GM12878 (cell line): ENCODE measurements around the gene RAB35. TPM values are rescaled to one million over a fixed set of nuclear protein-coding genes. Genes with fewer than 3 reads are reported as not detected.

Experiments
- ATAC-seq: fragments of 200-7000 bp; cut with Tn5 transposase; 3 replicates; pipeline ENCODE4 v1.9.1; 2020; ENCODE audit warnings: mild to moderate bottlenecking, moderate library complexity
- BruUV-seq: library from RNA; stranded (reverse); fragments of 400-500 nt; replicated peaks from 2 replicates; lab custom pipeline; 2021; lab: Mats Ljungman, UMichigan
- CTCF ChIA-PET: fragments of 300-600 bp; sonication (Branson Sonifier 250); formaldehyde crosslinking; extraction: SDS; loops from one replicate; lab custom pipeline; 2021; ENCODE audit warnings: inconsistent platforms; lab: Yijun Ruan, JAX
- POLR2A ChIA-PET: fragments of 350-600 bp; formaldehyde crosslinking; extraction: SDS; loops from one replicate; lab custom pipeline; 2021; ENCODE audit warnings: inconsistent platforms; lab: Charles Lee
- RAD21 ChIA-PET: fragments of 300-600 bp; sonication (Branson Sonifier 250); formaldehyde crosslinking; loops from one replicate; lab custom pipeline; 2023; ENCODE audit warnings: antibody characterized with exemption; ENCODE audit not compliant: unreplicated experiment; lab: Charles Lee
- SMC1A ChIA-PET: fragments of 300-600 bp; sonication (Branson Sonifier 250); formaldehyde crosslinking; loops from one replicate; lab custom pipeline; 2023; ENCODE audit not compliant: unreplicated experiment, uncharacterized antibody; lab: Charles Lee
- DNase-seq: peaks from one replicate; pipeline ENCODE4 v3.0.0-alpha.2; 2011; ENCODE audit warnings: low read depth, low spot score
- FAIRE-seq: peaks from 3 replicates; lab custom pipeline; 2011; peaks lifted over from hg19 to GRCh38; lab: Jason Lieb, UNC
- H2AFZ ChIP-seq: 2 replicates; pipeline ENCODE4 v1.6.0; 2011; ENCODE audit warnings: low read depth, low read length, control low read depth; ENCODE audit not compliant: control insufficient read depth
- H3K27ac ChIP-seq: 2 replicates; pipeline ENCODE4 v1.5.1; 2011; ENCODE audit warnings: control low read depth; ENCODE audit not compliant: control insufficient read depth, insufficient read depth
- H3K27me3 ChIP-seq, 2 experiments: replicated peaks in 1 of 2; 2 replicates each; pipeline versions ENCODE4 v1.6.0 to v1.6.1; 2011; ENCODE audit warnings: low read length in 1 of 2; ENCODE audit not compliant: control insufficient read depth in 2 of 2, insufficient read depth in 2 of 2
- H3K36me3 ChIP-seq, 2 experiments: 2 replicates each; pipeline ENCODE4 v1.5.1; 2011; ENCODE audit warnings: low read length in 1 of 2; ENCODE audit not compliant: control insufficient read depth in 2 of 2, insufficient read depth in 2 of 2
- H3K4me1 ChIP-seq: 2 replicates; pipeline ENCODE4 v1.6.1; 2011; ENCODE audit warnings: mild to moderate bottlenecking, low read length, moderate library complexity, mixed read lengths; ENCODE audit not compliant: control insufficient read depth, insufficient read depth
- H3K4me2 ChIP-seq: 2 replicates; pipeline ENCODE4 v1.6.0; 2011; ENCODE audit warnings: control low read depth; ENCODE audit not compliant: control insufficient read depth, insufficient read depth
- H3K4me3 ChIP-seq: fragments of 200-600 bp; sonication (generic); 2 replicates; pipeline ENCODE4 v1.5.1; 2016
- H3K79me2 ChIP-seq: 2 replicates; pipeline ENCODE4 v1.6.0; 2011; ENCODE audit warnings: low read length; ENCODE audit not compliant: control insufficient read depth, insufficient read depth
- H3K9ac ChIP-seq: 2 replicates; pipeline ENCODE4 v1.8.0; 2011; ENCODE audit warnings: low read length, control low read depth, mixed read lengths; ENCODE audit not compliant: control insufficient read depth, insufficient read depth
- H3K9me3 ChIP-seq: replicated peaks from 3 replicates; pipeline ENCODE4 v1.5.1; 2011; ENCODE audit warnings: mild to moderate bottlenecking, low read length; ENCODE audit not compliant: control insufficient read depth, insufficient read depth
- H4K20me1 ChIP-seq: 2 replicates; pipeline ENCODE4 v1.6.0; 2011; ENCODE audit not compliant: control insufficient read depth, insufficient read depth
- ATF2 ChIP-seq: IDR thresholded peaks from 2 replicates; pipeline ENCODE4 v1.6.1; 2012; ENCODE audit warnings: low read length, inconsistent platforms
- CEBPB ChIP-seq, 2 experiments: fragments of 150-350 bp in 1 of 2; IDR thresholded peaks; 2 replicates each; pipeline ENCODE4 v1.6.1; 2012 to 2014; ENCODE audit warnings: low read depth in 2 of 2, low read length in 2 of 2, borderline replicate concordance in 1 of 2, inconsistent platforms in 1 of 2
- ESRRA ChIP-seq: IDR thresholded peaks from 2 replicates; pipeline ENCODE4 v1.6.1; 2012; ENCODE audit warnings: mild to moderate bottlenecking, low read length, improper control_type of control experiment
- IRF4 ChIP-seq: IDR thresholded peaks from 2 replicates; pipeline ENCODE4 v1.6.1; 2011; ENCODE audit warnings: low read depth, low read length
- IRF5 ChIP-seq: fragments of 450-650 bp; IDR thresholded peaks from 2 replicates; pipeline ENCODE4 v1.6.1; 2017; ENCODE audit warnings: borderline replicate concordance
- NBN ChIP-seq: fragments of 450-650 bp; IDR thresholded peaks from 2 replicates; pipeline ENCODE4 v1.6.1; 2016
- RCOR1 ChIP-seq: conservative IDR thresholded peaks from 2 replicates; pipeline ENCODE4 v1.6.1; 2012; ENCODE audit warnings: low read depth, low read length, improper control_type of control experiment
- SMARCA5 ChIP-seq: fragments of 450-650 bp; IDR thresholded peaks from 2 replicates; pipeline ENCODE4 v1.6.1; 2017; ENCODE audit warnings: mild to moderate bottlenecking
- SREBF2 ChIP-seq: IDR thresholded peaks from 2 replicates; pipeline ENCODE4 v1.6.1; 2012; ENCODE audit warnings: mild to moderate bottlenecking, low read length
- SUPT20H ChIP-seq: IDR thresholded peaks from 2 replicates; pipeline ENCODE4 v1.6.1; 2011; ENCODE audit warnings: low read depth, mild to moderate bottlenecking, low read length, moderate library complexity, borderline replicate concordance; ENCODE audit not compliant: control insufficient read depth
- SUZ12 ChIP-seq: fragments of 200-600 bp; sonication (generic); IDR thresholded peaks from one replicate; pipeline ENCODE4 v1.6.1; 2018; ENCODE audit warnings: antibody characterized with exemption, mild to moderate bottlenecking; ENCODE audit not compliant: unreplicated experiment
- ZNF24 ChIP-seq: fragments of 450-650 bp; IDR thresholded peaks from 2 replicates; pipeline ENCODE4 v1.6.1; 2017; ENCODE audit warnings: antibody characterized with exemption, mild to moderate bottlenecking
- ZNF687 ChIP-seq: fragments of 450-650 bp; IDR thresholded peaks from 2 replicates; pipeline ENCODE4 v1.6.1; 2017; ENCODE audit warnings: mild to moderate bottlenecking, moderate library complexity
- WGBS: methylation state at CpG from one replicate; pipeline ENCODE4 v1.1.6; 2016; ENCODE audit warnings: low lambda C conversion rate; ENCODE audit not compliant: insufficient replicate concordance, insufficient coverage; ENCODE audit errors: missing lambda C conversion rate; 5-methylcytosine and 5-hydroxymethylcytosine counted together
- in situ Hi-C: fragments of 300-500 bp; cut with MboI; formaldehyde crosslinking; loops from 9 replicates; pipeline ENCODE4 v1.14.3; 2018; ENCODE audit warnings: mixed read lengths
- intact Hi-C: fragments of 100-400 bp; cut with micrococcal nuclease; formaldehyde crosslinking; loops from one replicate; pipeline ENCODE4 v1.14.2; 2022; ENCODE audit not compliant: unreplicated experiment
- polyA plus RNA-seq, 11 experiments: library from polyadenylated mRNA; depleted of rRNA in 4 of 11; unstranded in 6 of 11; stranded (reverse) in 5 of 11; fragments of >200 nt; fragmentation: Nextera tagmentation in 4 of 11; fragmentation: Illumina TruSeq in 1 of 11; extraction: Ambion mirVana in 4 of 11; extraction: Trizol in 1 of 11; gene quantifications; 1 replicate in 1 of 11; 2 replicates in 10 of 11; pipeline versions ENCODE4 v1.2.1 to v1.2.3, GENCODE V29; 2011 to 2016; ENCODE audit warnings: inconsistent platforms in 2 of 11, missing spikeins in 2 of 11, low read depth in 1 of 11
- total RNA-seq, 4 experiments: library from RNA; depleted of rRNA in 3 of 4; stranded (reverse); fragments of >200 nt in 3 of 4; fragmentation: Illumina TruSeq in 1 of 4; extraction: Trizol in 1 of 4; gene quantifications; 2 replicates each; pipeline versions ENCODE4 v1.2.1 to v1.2.3, GENCODE V29; 2013 to 2021

RAB35 gene
- total and polyA plus RNA-seq, 10 of the 15 experiments (the other 5 are each of a cell fraction or from before 2014, with no cell fraction given), result 0.76 to 99.2 (median 43.8) TPM

- DNase-seq, result no peak
- Histone ChIP-seq H3K79me2 (no peaks in the 10 kb centered on the region), H3K4me3 (no peak overlapping the region), H2AFZ (no peak overlapping the region), H4K20me1 (no peaks in the 10 kb centered on the region), H3K4me2 (no peak overlapping the region), H3K9me3 (no peaks in the 10 kb centered on the region), H3K9ac (no peak overlapping the region), H3K36me3 (no peaks in the 10 kb centered on the region), H3K4me1 (no peaks in the 10 kb centered on the region), H3K27ac (no peak overlapping the region), H3K27me3 (no peaks in the 10 kb centered on the region)
- ChIA-PET POLR2A (interaction anchor here (0.6 kb wide), 1 partner anchor 67 kb away, joined by 5 read pairs; no protein-coding TSS in a partner anchor), RAD21 (no interaction called here), CTCF (interaction anchor here (1.3 kb wide), 1 partner anchor 14 kb away, joined by 3 read pairs; no protein-coding TSS in a partner anchor), SMC1A (interaction anchor here (1.3 kb wide), 1 partner anchor 45 kb away, joined by 4 read pairs; no protein-coding TSS in a partner anchor)
- in situ Hi-C loops (no loop called here), intact Hi-C loops (no loop called here)
- TF ChIP-seq IRF4, result no peak
- no peak for TF ChIP-seq SUPT20H
- no peak for TF ChIP-seq ZNF24
- no peak for TF ChIP-seq NBN
- no peak for TF ChIP-seq IRF5
- TF ChIP-seq ESRRA, result no peak
- TF ChIP-seq SUZ12, result no peak
- TF ChIP-seq RCOR1, result no peak
- no peak for TF ChIP-seq ATF2
- TF ChIP-seq SREBF2, result no peak
- TF ChIP-seq CEBPB (IDR thresholded peaks at IDR 0.05; ENCODE audit: borderline replicate concordance in 1 of 2, low read depth in 2 of 2, low read length in 2 of 2), result no peak
- TF ChIP-seq SMARCA5, result no peak
- TF ChIP-seq ZNF687, result no peak
- 79% methylated on average over 2 of the region's 2 CpGs for WGBS
- no peak for FAIRE-seq
- no TSS peak for BruUV-seq
- ATAC-seq, result no peak
These were observed 50.2 kb downstream of the RAB35 start for GRCh38 chr12:120066341-120066740.
